Caco-2 (cell line): Measurements from ENCODE around the gene RAB7B. TPM values are rescaled to one million over a fixed set of nuclear protein-coding genes. Genes with fewer than 3 reads are reported as not detected.

ENCODE experiments used
- BruUV-seq: library from RNA; stranded (reverse); fragments of 400-500 nt; replicated peaks from 2 replicates; lab custom pipeline; 2021; lab: Mats Ljungman, UMichigan
- CTCF ChIA-PET: fragments of 300-600 bp; sonication (Branson Sonifier 250); formaldehyde crosslinking; loops from one replicate; lab custom pipeline; 2022; ENCODE audit warnings: antibody characterized with exemption; lab: Charles Lee
- POLR2A ChIA-PET: fragments of 300-600 bp; sonication (Branson Sonifier 250); formaldehyde crosslinking; loops from one replicate; lab custom pipeline; 2022; ENCODE audit warnings: antibody characterized with exemption; lab: Charles Lee
- DNase-seq, 2 experiments: peaks; one replicate each; pipeline versions ENCODE4 v3.0.0 to v3.0.0-alpha.2; 2020 to 2022
- H3K27me3 ChIP-seq: replicated peaks from 2 replicates; pipeline ENCODE4 v1.6.0; 2011; ENCODE audit warnings: low read length; ENCODE audit not compliant: control insufficient read depth, insufficient read depth
- H3K36me3 ChIP-seq: 2 replicates; pipeline ENCODE4 v1.5.1; 2011; ENCODE audit warnings: low read length; ENCODE audit not compliant: control insufficient read depth, insufficient read depth
- H3K4me1 ChIP-seq: fragments of 250-450 bp; sonication (Bioruptor Pico); 2 replicates; pipeline ENCODE4 v1.5.1; 2020; ENCODE audit warnings: mild to moderate bottlenecking
- H3K4me3 ChIP-seq: 2 replicates; pipeline ENCODE4 v1.5.1; 2011; ENCODE audit warnings: low read depth, mild to moderate bottlenecking, control low read depth, low read length
- H3K9me3 ChIP-seq: fragments of 250-450 bp; sonication (Bioruptor Pico); 2 replicates; pipeline ENCODE4 v1.5.1; 2020; ENCODE audit warnings: mild to moderate bottlenecking, moderate library complexity
- H3K27ac Mint-ChIP-seq: one replicate; pipeline ENCODE4 v1.8.0; 2022; ENCODE audit warnings: mixed read lengths; ENCODE audit not compliant: unreplicated experiment
- H3K27me3 Mint-ChIP-seq: one replicate; pipeline ENCODE4 v1.8.0; 2022; ENCODE audit warnings: mixed read lengths; ENCODE audit not compliant: insufficient read depth, unreplicated experiment
- H3K36me3 Mint-ChIP-seq: one replicate; pipeline ENCODE4 v1.8.0; 2022; ENCODE audit warnings: mild to moderate bottlenecking, mixed read lengths; ENCODE audit not compliant: insufficient read depth, unreplicated experiment
- H3K4me1 Mint-ChIP-seq: one replicate; pipeline ENCODE4 v1.8.0; 2022; ENCODE audit warnings: low read depth, mixed read lengths; ENCODE audit not compliant: unreplicated experiment
- H3K4me3 Mint-ChIP-seq: one replicate; pipeline ENCODE4 v1.8.0; 2022; ENCODE audit warnings: mild to moderate bottlenecking, moderate library complexity, mixed read lengths; ENCODE audit not compliant: unreplicated experiment
- H3K9me3 Mint-ChIP-seq: one replicate; pipeline ENCODE4 v1.8.0; 2022; ENCODE audit warnings: mixed read lengths; ENCODE audit not compliant: unreplicated experiment
- intact Hi-C: fragments of 100-400 bp; cut with micrococcal nuclease; formaldehyde crosslinking; loops from one replicate; pipeline ENCODE4 v1.10.0; 2022; ENCODE audit not compliant: unreplicated experiment
- total RNA-seq: library from RNA; stranded (reverse); gene quantifications from 2 replicates; pipeline ENCODE4 v1.2.3, GENCODE V29; 2022
- TF ChIP-seq, protein P1 (sequence below), 2 experiments: fragments of 200-600 bp in 1 of 2; IDR thresholded peaks; 1 replicate in 1 of 2; 2 replicates in 1 of 2; pipeline versions ENCODE4 v1.5.1 to v1.8.0; 2011 to 2022; ENCODE audit warnings: antibody characterized with exemption in 1 of 2, control low read depth in 1 of 2, inconsistent platforms in 1 of 2, low read depth in 1 of 2, low read length in 1 of 2, mild to moderate bottlenecking in 1 of 2, moderate library complexity in 1 of 2; ENCODE audit not compliant: insufficient read depth in 1 of 2, severe bottlenecking in 1 of 2, unreplicated experiment in 1 of 2

RAB7B gene
- total RNA-seq, 1 experiment from 2014 or later: not detected

DNA sequence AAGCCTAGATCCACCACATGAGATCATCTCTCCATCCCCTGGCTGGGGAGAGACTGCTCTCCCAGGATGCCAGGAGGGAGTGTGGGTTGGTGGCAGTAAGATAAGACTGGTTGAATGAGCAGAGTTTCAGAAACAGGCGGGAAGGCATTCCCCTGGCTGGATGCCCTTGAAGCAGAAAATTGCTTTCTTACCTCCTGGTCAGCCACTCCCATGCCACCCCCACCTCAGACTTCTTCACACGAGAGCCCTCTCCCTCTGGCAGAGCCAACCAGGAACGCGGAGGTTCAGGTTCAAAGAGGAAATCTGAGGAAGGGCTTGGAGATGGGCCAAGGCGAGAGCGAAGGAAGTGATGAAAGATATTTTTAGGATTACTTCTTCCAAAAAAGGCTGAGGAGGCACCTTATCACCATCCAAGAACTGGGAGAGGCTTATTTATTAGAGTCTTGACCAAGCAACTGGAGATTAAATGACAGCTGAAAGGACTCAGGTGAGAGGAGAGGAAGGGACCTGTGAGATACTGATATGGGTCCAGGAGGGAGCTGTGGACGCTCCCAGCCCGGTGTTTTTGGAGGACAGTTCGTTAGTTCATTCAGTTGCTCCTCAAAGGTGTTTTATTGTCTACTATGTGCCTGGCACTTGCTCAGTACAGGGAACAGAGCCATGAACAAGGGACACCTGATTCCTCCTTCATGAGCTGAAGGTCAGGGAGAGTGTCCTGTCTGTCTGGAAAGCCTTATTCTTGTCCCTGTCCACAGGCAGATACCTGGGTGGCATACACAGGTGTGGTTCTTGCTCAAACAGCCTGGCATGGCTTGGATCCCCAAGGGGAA lies 41.0 kb downstream of the RAB7B start:
- no peaks in the 10 kb centered on the region for H3K36me3 Mint-ChIP-seq
- no TSS peak for BruUV-seq
- CTCF ChIA-PET: interaction anchor here (1.1 kb wide), 1 partner anchor 15 kb away, joined by 7 read pairs; no protein-coding TSS in a partner anchor

DNA sequence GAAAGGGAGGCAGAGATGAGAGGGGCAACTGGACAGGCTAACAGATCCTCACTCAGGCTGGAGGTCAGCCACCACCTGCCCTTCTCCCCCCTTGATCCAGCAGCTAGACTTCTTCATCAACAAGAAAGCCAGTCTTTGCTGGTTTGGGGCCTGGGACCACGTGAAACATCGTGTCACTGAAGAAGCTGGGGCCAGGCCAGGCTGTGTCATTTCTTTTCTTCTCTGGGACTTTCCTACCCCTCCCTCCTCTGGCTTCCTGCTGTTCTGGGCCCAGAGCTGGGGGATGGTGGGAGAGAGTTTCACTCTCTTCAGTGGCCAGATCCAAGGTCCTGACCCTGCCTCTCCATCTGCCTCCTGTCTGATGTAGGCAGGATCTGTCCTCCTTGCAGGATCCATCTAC lies 41.8 kb downstream of the RAB7B start:
- intact Hi-C loops: no loop called here
- H3K36me3 Mint-ChIP-seq: no peaks in the 10 kb centered on the region
- Histone ChIP-seq H3K4me1 (no peaks in the 10 kb centered on the region), H3K36me3 (no peaks in the 10 kb centered on the region), H3K9me3 (no peaks in the 10 kb centered on the region), H3K27me3 (no peaks in the 10 kb centered on the region; the same call in 1 of the 2 replicates), H3K4me3 (no peak overlapping the region)
- H3K9me3 Mint-ChIP-seq: no peaks in the 10 kb centered on the region
- TF ChIP-seq, protein P1, sequence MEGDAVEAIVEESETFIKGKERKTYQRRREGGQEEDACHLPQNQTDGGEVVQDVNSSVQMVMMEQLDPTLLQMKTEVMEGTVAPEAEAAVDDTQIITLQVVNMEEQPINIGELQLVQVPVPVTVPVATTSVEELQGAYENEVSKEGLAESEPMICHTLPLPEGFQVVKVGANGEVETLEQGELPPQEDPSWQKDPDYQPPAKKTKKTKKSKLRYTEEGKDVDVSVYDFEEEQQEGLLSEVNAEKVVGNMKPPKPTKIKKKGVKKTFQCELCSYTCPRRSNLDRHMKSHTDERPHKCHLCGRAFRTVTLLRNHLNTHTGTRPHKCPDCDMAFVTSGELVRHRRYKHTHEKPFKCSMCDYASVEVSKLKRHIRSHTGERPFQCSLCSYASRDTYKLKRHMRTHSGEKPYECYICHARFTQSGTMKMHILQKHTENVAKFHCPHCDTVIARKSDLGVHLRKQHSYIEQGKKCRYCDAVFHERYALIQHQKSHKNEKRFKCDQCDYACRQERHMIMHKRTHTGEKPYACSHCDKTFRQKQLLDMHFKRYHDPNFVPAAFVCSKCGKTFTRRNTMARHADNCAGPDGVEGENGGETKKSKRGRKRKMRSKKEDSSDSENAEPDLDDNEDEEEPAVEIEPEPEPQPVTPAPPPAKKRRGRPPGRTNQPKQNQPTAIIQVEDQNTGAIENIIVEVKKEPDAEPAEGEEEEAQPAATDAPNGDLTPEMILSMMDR (IDR thresholded peaks at IDR 0.05; ENCODE audit: insufficient read depth in 1 of 2, low read depth in 1 of 2, low read length in 1 of 2, severe bottlenecking in 1 of 2, unreplicated experiment in 1 of 2): no peak
- POLR2A ChIA-PET: no interaction called here
- DNase-seq: no peak
- H3K4me1 Mint-ChIP-seq: no peaks in the 10 kb centered on the region
- peaks cover 5% of the 10 kb centered on the region for H3K27me3 Mint-ChIP-seq
- CTCF ChIA-PET: interaction anchor here (1.1 kb wide), 1 partner anchor 16 kb away, joined by 7 read pairs; no protein-coding TSS in a partner anchor
- no TSS peak for BruUV-seq
- no peak overlapping the region for H3K27ac Mint-ChIP-seq
- no peak overlapping the region for H3K4me3 Mint-ChIP-seq

More for the DNA sequence above, 41.0 kb downstream of the RAB7B start:
- H3K4me3 ChIP-seq: no peak overlapping the region
- no peaks in the 10 kb centered on the region for H3K9me3 Mint-ChIP-seq
- POLR2A ChIA-PET: no interaction called here
- H3K4me1 Mint-ChIP-seq: no peaks in the 10 kb centered on the region
- no peak overlapping the region for H3K27ac Mint-ChIP-seq
- no peaks in the 10 kb centered on the region for H3K9me3 ChIP-seq
- H3K4me1 ChIP-seq: no peaks in the 10 kb centered on the region
- H3K36me3 ChIP-seq: no peaks in the 10 kb centered on the region
- no peak overlapping the region for H3K4me3 Mint-ChIP-seq
- H3K27me3 ChIP-seq: no peaks in the 10 kb centered on the region
- DNase-seq: no peak
- TF ChIP-seq, protein P1 (IDR thresholded peaks at IDR 0.05; ENCODE audit: insufficient read depth in 1 of 2, low read depth in 1 of 2, low read length in 1 of 2, severe bottlenecking in 1 of 2, unreplicated experiment in 1 of 2): no peak
- intact Hi-C loops: no loop called here
- peaks cover 5% of the 10 kb centered on the region for H3K27me3 Mint-ChIP-seq

- ChIA-PET CTCF (no interaction called here), POLR2A (no interaction called here)
- no peaks in the 10 kb centered on the region; the same call in 1 of the 2 replicates for H3K27me3 ChIP-seq
- no peak for DNase-seq
- Mint-ChIP-seq H3K27me3 (peaks cover 11% of the 10 kb centered on the region), H3K36me3 (no peaks in the 10 kb centered on the region), H3K4me3 (no peak overlapping the region), H3K9me3 (no peaks in the 10 kb centered on the region), H3K27ac (no peak overlapping the region), H3K4me1 (no peaks in the 10 kb centered on the region)
- intact Hi-C loops: no loop called here
- H3K4me1 ChIP-seq: no peaks in the 10 kb centered on the region
- BruUV-seq: no TSS peak
- H3K36me3 ChIP-seq: no peaks in the 10 kb centered on the region
- H3K4me3 ChIP-seq: no peak overlapping the region
- TF ChIP-seq, protein P1 (IDR thresholded peaks at IDR 0.05; ENCODE audit: insufficient read depth in 1 of 2, low read depth in 1 of 2, low read length in 1 of 2, severe bottlenecking in 1 of 2, unreplicated experiment in 1 of 2): no peak
- no peaks in the 10 kb centered on the region for H3K9me3 ChIP-seq
Measured at GRCh38 chr1:205959789-205960188, 43.4 kb downstream of the RAB7B start.
